ENCODE measurements around the gene MEPE.
A peak's percentile ranks its signal among the peaks of the same experiment; 100 is the strongest.
"Not testable (repeated sequence)": the region's sequence is repeated elsewhere in the genome, so short reads cannot be mapped to it uniquely, and the experiment has no call there.

Gene MEPE

DNA sequence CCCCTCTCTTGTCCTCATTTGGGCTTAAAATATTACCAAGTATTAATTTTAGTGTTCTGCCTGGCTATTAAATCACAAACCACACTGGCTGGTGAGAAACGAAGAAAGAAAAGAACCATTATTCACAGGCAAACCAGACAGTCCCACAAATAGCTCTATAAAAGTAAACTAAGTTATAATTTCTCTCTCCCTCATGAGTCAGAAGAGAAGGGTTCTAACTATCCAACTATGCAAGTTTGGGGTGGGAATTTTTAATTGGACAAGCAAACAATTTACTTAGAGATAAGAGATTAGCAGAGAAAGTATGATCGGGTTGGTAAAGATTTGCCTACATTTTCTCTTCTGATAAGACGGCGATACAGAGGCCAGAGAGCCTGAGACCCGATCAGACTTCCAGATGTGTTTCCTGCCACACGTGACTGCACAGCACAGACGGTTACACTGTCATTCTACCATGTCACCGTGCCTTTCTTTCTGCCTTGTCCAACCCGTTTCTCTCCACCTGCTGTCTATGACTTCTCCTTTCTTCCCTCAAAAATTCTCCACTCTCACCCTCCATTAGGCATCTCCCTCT lies 52.3 kb downstream of the MEPE start:
- peak; percentile 45 for DNase-seq (ENCODE audit: low read depth)

DNA sequence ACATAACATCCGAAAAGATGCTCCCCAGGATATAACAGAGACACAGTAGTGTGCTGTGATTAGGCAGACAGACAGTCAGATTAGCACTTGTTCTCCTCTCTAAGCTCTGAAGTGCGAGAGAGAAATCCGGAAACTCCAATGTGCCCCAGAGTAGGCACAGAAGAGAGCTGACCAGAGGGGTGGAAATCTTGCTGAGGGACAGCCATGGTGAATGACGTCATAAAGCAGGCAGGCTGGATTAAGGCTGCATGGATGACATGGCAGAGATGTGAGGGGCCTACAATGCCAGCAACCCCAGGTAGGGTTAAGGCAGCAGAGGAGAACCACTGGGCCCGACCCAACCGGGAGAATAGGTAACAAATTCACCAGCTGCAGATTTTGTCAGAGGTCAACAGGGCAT lies 53.3 kb downstream of the MEPE start:
- no peak for DNase-seq (ENCODE audit: low read depth)

DNA sequence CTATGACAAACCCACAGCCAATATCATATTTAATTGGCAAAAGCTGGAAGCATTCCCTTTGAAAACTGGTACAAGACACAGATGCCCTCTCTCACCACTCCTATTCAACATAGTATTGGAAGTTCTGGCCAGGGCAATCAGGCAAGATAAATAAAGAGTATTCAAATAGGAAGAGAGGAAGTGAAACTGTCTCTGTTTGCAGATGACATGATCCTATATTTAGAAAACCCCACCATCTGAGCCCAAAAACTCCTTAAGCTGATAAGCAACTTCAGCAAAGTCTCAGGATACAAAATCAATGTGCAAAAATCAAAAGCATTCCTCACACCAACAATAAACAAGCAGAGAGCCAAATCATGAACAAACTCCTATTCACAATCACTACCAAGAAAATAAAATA lies 58.0 kb downstream of the MEPE start:
- DNase-seq (ENCODE audit: low read depth) = not testable (repeated sequence)

DNA sequence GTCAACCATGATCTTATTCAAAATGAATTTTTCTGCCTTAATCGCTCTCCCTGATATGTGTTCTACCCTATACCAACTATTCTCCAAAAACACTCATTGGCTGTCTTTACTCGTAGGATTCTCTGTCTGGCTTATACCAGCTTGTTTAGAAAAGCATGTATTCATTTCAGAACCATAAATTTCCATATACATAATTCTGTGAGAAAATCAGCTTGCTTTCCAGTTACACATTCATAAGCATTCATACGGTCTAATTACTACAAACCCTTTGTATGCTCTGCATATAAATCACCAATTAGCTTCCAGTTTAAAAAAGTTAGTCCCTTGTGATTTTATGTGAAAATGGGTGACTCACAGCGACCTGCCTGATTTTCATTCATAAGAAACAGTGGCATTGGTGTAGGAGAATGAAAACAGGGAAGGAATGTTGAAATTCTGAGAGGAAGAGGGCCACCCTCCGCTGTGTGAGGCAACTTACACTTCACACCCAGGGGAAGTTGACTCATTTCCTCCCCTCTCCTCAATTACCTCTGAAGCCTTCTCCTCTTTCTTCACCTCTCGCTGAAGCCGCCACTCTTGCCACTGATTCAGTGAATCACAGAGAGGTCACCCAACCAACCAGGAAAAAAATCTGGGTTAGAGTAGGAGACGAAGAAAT lies 63.3 kb downstream of the MEPE start:
- no peak for DNase-seq (ENCODE audit: low read depth)

All from CMK (cell line).